GM23338 (cell line): Measurements from ENCODE around the gene LMO7.

Source experiments
- CREB1 ChIP-seq: fragments of 250-450 bp; sonication (Bioruptor Pico); IDR thresholded peaks from 2 replicates; pipeline ENCODE4 v1.5.0; 2020; ENCODE audit warnings: low read depth, mild to moderate bottlenecking, moderate library complexity
- EZH2 ChIP-seq: fragments of 200-600 bp; sonication (generic); IDR thresholded peaks from one replicate; pipeline ENCODE4 v1.8.0; 2017; ENCODE audit warnings: antibody characterized with exemption, mild to moderate bottlenecking, low read depth; ENCODE audit not compliant: unreplicated experiment
- EZH2phosphoT487 ChIP-seq: fragments of 200-600 bp; sonication (generic); IDR thresholded peaks from one replicate; pipeline ENCODE4 v1.8.1; 2018; ENCODE audit warnings: antibody characterized with exemption; ENCODE audit not compliant: unreplicated experiment
- JUNB ChIP-seq: IDR thresholded peaks from one replicate; pipeline ENCODE4 v1.6.1; 2016; ENCODE audit warnings: antibody characterized with exemption; ENCODE audit not compliant: unreplicated experiment
- POLR2AphosphoS5 ChIP-seq: IDR thresholded peaks from 2 replicates; pipeline ENCODE4 v1.6.1; 2016; ENCODE audit warnings: antibody characterized with exemption, low read depth
- ZNF114 ChIP-seq: fragments of 250-450 bp; sonication (Bioruptor Pico); IDR thresholded peaks from 2 replicates; pipeline ENCODE4 v1.5.0; 2020; ENCODE audit warnings: mild to moderate bottlenecking, moderate library complexity
- ZNF331 ChIP-seq: fragments of 250-450 bp; sonication (Bioruptor Pico); IDR thresholded peaks from 2 replicates; pipeline ENCODE4 v1.5.0; 2020; ENCODE audit warnings: low read depth, mild to moderate bottlenecking, moderate library complexity
- TF ChIP-seq, protein P1 (sequence below), 2 experiments: fragments of 200-600 bp in 1 of 2; sonication (generic) in 1 of 2; conservative IDR thresholded peaks; 2 replicates each; pipeline versions ENCODE4 v1.5.1 to v1.6.1; 2016 to 2017; ENCODE audit warnings: antibody characterized with exemption in 2 of 2, low read depth in 2 of 2, mild to moderate bottlenecking in 2 of 2, moderate library complexity in 1 of 2
- TF ChIP-seq, protein P2 (sequence below): IDR thresholded peaks from one replicate; pipeline ENCODE4 v1.6.1; 2018; ENCODE audit warnings: antibody characterized with exemption; ENCODE audit not compliant: unreplicated experiment

DNA sequence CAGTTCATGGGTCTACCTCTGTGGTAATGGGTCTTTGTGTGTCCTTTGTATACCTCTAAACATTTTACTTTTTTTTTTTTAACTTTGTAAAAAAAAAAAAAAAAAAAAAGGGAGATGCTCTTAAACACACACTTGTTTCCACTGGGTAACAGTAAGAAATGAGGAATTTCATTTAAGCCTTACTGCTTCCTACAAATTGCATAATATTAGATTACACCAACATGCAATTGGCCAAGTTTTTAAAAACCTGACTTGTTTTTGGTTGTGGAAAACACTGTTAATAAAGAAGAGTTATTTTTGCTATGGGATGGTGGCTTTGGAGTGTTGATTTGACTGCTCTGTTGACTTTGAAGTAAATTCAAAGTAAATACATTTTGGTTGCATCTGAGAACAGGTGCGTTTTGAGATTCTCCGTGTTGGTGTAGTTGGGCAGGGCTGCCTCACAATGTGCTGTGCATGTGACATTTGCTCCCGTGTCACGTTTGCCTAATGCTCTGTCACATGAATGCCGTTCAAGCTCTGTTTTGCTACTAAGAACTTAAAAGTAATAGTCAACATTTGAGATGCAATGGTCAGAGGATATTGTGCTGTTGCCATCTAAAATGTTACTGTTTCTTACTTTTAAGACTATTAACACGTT is 202.4 kb downstream of the LMO7 start:
- TF ChIP-seq, protein P1, sequence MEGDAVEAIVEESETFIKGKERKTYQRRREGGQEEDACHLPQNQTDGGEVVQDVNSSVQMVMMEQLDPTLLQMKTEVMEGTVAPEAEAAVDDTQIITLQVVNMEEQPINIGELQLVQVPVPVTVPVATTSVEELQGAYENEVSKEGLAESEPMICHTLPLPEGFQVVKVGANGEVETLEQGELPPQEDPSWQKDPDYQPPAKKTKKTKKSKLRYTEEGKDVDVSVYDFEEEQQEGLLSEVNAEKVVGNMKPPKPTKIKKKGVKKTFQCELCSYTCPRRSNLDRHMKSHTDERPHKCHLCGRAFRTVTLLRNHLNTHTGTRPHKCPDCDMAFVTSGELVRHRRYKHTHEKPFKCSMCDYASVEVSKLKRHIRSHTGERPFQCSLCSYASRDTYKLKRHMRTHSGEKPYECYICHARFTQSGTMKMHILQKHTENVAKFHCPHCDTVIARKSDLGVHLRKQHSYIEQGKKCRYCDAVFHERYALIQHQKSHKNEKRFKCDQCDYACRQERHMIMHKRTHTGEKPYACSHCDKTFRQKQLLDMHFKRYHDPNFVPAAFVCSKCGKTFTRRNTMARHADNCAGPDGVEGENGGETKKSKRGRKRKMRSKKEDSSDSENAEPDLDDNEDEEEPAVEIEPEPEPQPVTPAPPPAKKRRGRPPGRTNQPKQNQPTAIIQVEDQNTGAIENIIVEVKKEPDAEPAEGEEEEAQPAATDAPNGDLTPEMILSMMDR (conservative IDR thresholded peaks at IDR 0.05; ENCODE audit: low read depth in 2 of 2) = no peak
- TF ChIP-seq EZH2 (no peak), POLR2AphosphoS5 (no peak), EZH2phosphoT487 (no peak), CREB1 (CRISPR knock-in tag) (no peak), ZNF114 (CRISPR knock-in tag) (no peak), JUNB (no peak), ZNF331 (CRISPR knock-in tag) (no peak)
- TF ChIP-seq, protein P2, sequence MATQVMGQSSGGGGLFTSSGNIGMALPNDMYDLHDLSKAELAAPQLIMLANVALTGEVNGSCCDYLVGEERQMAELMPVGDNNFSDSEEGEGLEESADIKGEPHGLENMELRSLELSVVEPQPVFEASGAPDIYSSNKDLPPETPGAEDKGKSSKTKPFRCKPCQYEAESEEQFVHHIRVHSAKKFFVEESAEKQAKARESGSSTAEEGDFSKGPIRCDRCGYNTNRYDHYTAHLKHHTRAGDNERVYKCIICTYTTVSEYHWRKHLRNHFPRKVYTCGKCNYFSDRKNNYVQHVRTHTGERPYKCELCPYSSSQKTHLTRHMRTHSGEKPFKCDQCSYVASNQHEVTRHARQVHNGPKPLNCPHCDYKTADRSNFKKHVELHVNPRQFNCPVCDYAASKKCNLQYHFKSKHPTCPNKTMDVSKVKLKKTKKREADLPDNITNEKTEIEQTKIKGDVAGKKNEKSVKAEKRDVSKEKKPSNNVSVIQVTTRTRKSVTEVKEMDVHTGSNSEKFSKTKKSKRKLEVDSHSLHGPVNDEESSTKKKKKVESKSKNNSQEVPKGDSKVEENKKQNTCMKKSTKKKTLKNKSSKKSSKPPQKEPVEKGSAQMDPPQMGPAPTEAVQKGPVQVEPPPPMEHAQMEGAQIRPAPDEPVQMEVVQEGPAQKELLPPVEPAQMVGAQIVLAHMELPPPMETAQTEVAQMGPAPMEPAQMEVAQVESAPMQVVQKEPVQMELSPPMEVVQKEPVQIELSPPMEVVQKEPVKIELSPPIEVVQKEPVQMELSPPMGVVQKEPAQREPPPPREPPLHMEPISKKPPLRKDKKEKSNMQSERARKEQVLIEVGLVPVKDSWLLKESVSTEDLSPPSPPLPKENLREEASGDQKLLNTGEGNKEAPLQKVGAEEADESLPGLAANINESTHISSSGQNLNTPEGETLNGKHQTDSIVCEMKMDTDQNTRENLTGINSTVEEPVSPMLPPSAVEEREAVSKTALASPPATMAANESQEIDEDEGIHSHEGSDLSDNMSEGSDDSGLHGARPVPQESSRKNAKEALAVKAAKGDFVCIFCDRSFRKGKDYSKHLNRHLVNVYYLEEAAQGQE = no peak
